ENCODE data around the gene GJD4.

Gene GJD4

DNA sequence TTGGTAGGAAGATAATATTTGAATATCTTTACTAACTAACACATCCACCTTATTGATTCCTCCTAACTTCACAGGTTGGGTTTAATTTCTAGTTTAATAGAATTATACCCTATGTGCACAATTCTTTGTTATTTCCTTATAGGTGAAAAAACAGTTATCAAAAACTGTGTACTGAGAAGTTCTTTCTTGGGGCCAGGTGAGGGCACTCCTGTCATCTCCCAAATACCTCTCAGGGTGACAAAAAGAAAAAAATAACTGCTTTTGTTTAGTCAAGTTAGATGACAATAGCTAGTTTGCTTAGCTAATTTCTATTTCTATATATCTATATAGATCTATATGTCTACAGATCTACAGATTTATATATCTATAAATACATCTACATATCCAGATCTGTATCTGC, 26.9 kb downstream of the GJD4 start:
- DNase-seq = no peak

GRCh38 chr10:35633006-35633980, 28.2 kb downstream of the GJD4 start:
- DNase-seq = no peak

DNA sequence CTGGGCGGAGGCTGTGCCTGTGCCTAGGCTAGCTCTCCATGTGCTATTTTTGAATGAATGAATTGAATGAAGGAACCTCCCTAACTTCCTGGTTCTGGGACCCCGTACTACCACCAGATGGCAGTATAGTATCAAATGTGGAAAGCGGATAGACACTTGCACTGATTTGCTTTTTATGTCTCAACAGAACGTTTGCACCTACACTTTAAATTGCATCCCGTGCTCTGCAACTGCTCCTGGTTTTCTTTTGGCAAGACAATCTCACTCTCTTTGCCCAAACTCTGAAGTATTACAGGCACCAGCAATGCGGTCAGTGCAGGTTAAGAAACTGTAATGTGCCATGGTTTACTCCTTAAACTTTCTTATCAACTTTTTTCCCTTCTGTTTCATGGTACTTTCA, 30.4 kb downstream of the GJD4 start:
- peak; percentile 60 for DNase-seq

- DNase-seq = no peak
Observed at GRCh38 chr10:35636956-35637355, 31.8 kb downstream of the GJD4 start.

- no peak for DNase-seq
Observed at GRCh38 chr10:35637462-35637861, 32.3 kb downstream of the GJD4 start.

GRCh38 chr10:35638101-35638500, 33.0 kb downstream of the GJD4 start:
- no peak for DNase-seq

GRCh38 chr10:35639021-35639727, 34.0 kb downstream of the GJD4 start:
- peak; percentile 38 for DNase-seq

GRCh38 chr10:35639728-35640401, 34.7 kb downstream of the GJD4 start:
- no peak for DNase-seq

DNA sequence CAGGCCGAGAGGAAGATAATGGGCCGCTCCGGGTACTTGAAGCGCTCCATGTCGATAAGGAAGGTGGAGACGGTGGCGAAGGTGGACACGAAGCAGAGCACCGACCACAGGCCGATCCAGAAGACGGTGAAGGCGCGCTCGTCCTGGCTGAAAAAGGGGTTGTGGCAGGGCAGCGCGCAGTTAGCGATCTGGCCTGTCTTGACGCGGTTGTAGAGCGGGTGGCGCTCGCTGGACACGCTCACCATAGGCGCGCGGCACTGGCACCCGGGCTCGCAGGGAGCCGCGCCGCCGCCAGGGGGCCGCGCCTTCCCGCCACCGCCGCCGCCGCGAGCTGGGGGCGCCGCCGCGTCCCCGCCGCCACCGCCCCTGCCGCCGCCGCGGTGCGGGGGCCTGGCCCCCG, 35.3 kb downstream of the GJD4 start:
- DNase-seq = peak; percentile 16

DNA sequence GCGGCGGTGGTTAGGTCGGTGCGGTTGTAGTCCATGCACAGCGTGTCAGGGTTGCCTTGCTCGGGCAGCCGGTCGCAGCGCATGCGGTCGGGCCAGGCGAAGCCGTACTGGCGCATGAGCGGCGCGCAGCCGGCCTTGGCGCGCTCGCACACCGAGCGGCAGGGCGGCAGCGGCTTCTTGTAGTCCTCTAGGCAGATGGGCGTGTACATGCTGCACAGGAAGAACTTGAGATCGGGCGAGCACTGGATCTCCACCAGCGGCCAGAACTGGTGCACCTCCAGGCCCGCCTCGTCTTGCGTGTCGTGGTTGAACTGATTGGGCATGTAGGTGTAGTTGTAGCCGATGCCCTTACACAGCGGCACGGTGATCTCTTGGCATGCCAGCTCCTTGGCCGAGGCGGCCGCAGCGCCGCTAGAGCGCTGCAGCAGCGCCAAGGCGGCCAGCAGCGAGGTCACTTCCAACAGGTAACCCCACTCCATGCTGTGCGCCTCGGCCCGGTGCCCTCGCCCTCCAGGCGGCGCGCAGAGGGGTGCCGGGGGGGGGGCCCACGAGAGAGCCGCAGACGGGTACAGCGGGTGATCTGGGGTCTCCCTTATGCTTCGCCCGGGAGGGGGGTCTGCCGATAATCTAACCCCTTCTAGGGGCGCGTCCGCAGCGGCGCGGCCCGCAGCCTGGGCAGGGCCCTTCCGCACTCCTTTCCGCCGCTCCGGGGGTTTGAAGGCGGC, 36.0 kb downstream of the GJD4 start:
- DNase-seq = peak; percentile 24

DNA sequence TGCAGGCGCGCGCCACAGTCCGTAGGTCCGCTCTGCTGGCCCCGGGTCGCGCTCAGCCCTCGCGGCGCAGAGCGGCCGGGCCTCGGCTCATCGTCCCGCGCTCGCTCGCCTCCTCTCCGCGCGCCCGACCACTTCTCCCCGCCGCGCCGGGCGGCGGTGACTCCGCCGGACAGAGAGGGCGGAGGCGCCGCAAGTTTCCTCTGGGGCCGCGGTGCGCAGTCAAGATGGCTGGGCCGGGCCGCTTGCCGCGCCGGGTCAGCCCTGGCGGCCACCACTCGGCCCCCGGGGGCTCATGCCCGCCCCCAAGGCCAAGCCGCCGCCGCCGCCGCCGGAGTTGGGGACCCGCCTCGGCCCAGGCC, 36.5 kb downstream of the GJD4 start:
- DNase-seq = no peak

DNA sequence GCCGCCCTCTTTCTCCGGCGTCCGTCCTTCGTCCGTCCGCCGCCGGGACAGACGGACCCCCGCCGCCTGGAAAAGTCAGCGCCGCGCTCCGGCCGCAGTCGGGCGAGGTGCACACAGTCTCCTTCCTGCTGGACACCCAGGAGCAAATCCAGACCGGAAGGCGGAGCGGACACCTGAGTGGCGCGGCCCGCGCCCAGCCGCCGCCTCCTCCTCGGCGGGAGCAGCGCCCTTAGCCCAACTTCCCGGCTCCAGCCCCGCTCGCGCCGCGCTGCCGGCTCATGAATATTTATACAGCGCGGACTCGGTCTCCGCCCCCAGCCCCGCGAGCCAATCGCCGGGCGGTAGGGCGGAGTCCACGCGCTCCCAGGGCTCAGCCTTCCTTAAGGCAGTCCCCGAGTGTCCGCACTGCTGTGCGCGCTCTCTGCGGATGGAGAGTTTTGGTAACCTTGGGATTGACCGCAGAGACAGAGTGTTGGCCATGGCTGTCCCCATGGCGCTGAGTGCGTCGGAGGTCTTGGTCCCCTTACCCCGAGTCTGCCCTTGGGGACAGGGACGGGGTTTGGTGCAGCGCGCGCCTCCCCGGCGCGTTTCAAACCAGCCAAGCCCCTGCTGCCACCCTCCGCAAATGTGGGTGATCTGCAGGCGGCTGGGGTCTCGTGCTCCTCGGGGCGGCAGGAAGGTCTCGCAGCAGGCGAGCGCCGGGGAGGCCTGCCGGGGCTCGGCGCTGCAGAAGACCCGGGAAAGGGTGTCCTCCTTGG, 37.1 kb downstream of the GJD4 start, which contains the start of gene FZD8:
TSS of gene FZD8 (minus strand) at position 262 of the 758 bp plus-strand sequence. CDS start 867 bp downstream, outside the sequence.
- peak; percentile 86 for DNase-seq

GRCh38 chr10:35642793-35643114, 37.6 kb downstream of the GJD4 start:
- DNase-seq = no peak

DNA sequence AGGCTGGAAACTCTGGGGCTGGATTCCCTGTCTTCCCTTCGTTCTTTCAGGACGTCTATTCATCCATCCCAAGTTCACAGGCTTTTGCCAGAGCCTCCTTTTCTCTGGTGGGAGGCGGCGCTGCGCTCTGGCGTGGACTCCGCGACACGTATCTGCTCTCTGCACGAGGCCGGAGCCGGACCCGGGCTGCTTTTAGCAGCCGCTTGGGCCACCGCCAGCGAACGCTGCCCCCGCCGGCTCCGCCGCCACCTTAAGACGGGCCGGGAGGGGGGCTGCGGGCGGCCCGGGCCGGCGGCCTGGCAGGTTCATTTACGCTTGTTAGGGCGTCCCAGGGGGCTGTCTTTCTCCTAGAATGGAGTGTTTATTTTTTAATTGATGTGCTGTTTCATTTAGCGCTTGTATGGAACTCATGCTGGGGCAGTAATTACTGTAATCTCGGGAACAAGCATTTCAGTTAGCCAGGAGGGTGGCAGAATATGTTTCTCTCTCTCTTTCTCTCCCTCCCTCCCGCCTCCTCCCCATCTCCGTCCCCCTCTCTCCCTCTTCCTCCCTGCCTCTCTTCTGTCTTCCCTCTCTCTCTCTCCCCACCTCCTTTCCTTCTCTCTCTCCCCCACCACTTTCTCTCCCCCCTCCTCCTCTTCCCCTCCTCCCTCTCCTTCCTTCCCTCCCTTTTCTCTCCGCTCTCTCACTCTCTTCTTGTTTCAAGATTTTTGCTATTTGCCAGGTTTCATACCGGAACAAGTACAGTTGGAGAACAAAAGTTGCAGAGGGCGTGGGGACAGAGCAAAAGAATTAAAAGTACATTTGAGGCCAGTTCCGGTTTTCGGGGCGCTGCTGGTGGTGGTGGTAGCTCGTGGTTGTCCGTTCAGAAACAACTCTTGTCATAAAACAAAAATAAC, 38.3 kb downstream of the GJD4 start:
- DNase-seq = peak; percentile 87

DNA sequence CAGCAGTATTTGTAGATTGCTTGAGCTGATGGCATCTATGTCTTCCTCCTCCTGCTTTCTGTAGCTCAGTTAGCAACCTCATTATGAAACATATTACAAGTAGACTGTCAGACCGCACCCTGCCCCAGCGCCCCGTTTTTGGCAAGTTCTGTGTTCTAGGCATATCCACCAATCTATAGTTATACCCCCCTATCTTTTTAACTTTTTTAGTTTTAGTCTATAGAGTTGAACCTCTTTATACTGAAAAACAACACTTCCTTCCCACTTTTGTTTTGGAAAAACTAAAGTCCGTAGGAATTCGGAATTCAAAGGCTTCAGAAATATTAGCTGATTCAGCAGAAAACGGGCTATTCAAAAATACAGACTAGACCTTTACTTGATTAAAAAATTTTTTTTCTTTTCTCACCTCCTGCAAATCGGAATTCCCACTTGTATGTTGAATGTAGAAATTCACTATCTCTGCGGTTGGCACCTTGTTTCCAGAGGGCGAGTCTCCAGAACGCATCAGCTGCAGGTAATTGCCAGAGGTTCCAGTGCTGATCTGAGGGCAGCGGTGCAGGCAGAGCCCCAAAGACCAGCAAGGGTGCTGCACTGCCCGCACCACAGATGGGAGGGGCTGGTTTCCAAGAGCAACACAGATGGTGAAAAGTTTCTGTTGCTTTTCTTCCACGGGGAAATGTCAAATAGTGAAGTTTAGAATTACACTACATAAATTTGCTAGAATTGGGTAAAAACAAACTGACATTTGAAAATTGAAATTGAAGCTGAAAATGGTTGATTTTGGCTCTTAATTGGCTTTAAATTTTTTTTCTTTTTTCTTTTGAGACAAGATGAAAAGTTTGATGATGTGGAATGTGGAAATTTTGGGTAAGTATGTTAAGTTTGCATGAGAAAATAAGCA, 39.2 kb downstream of the GJD4 start:
- no peak for DNase-seq

DNA sequence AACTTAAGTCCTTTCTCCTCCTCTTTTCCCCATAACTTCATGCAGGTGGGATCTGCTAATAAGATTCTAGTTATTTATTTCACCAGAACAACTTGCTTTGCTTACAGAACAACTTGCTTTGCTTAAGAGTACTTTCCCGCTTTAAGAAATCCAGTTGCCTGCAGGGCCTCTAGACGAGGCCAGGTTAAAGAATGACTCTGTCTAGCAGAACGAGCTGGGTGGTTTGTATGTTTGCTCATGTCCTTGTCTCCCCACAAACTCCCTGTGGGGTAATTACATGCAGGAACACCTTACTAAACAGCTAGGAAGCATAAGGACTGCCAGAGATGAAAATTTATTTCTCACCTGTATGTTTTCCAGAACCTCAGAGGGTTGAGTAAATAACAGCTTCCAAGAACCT, 45.8 kb downstream of the GJD4 start:
- DNase-seq = no peak

DNA sequence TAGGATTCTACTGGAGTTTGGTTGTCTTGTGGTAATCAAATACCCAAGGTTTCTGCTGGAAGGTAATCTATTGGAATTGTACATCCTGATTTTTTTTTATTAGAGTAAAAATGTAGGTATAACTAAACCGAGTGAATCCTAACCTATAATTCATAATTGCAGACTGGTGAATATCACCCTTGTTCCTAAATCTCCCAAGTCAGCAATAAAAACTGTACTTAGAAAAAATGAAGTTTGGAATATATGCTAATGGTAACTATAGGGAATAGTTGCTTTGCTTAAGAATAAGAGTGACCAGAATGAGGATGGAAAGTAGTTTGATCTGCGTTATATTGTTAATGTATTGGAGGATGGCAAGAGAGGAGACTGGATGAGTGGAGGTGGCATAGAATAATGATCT, 47.7 kb downstream of the GJD4 start:
- no peak for DNase-seq

GRCh38 chr10:35657621-35658020, 52.5 kb downstream of the GJD4 start:
- no peak for DNase-seq
